HG02943 (cell line): ENCODE measurements around the gene DUSP21.
"Not testable (repeated sequence)": the region's sequence is repeated elsewhere in the genome, so short reads cannot be mapped to it uniquely, and the experiment has no call there.

Experiments used
- ATAC-seq: cut with Tn5 transposase; IDR thresholded peaks from one replicate; pipeline ENCODE4 v1.9.1; 2021; ENCODE audit warnings: mild to moderate bottlenecking, low read depth, moderate library complexity; ENCODE audit not compliant: unreplicated experiment

Gene DUSP21

GRCh38 chrX:44874420-44875184, 30.8 kb downstream of the DUSP21 start:
- no peak for ATAC-seq

GRCh38 chrX:44875185-44875489, 31.3 kb downstream of the DUSP21 start:
- no peak for ATAC-seq

GRCh38 chrX:44876086-44876485, 32.3 kb downstream of the DUSP21 start:
- no peak for ATAC-seq

GRCh38 chrX:44876767-44877166, 32.9 kb downstream of the DUSP21 start:
- ATAC-seq, result no peak

- no peak for ATAC-seq
Measured at GRCh38 chrX:44878780-44879179, 35.0 kb downstream of the DUSP21 start.

GRCh38 chrX:44881549-44881948, 37.7 kb downstream of the DUSP21 start:
- no peak for ATAC-seq

- no peak for ATAC-seq
Measured at GRCh38 chrX:44882635-44883034, 38.8 kb downstream of the DUSP21 start.

GRCh38 chrX:44884944-44885343, 41.1 kb downstream of the DUSP21 start:
- no peak for ATAC-seq

- no peak for ATAC-seq
Measured at GRCh38 chrX:44889824-44890223, 46.0 kb downstream of the DUSP21 start.

- ATAC-seq, result no peak
Measured at GRCh38 chrX:44890247-44890646, 46.4 kb downstream of the DUSP21 start.

- ATAC-seq, result not testable (repeated sequence)
Measured at GRCh38 chrX:44890687-44891086, 46.9 kb downstream of the DUSP21 start.

GRCh38 chrX:44891642-44892041, 47.8 kb downstream of the DUSP21 start:
- ATAC-seq, result no peak
